SK-N-SH treated with all-trans-retinoic acid at 6 μM for 48 hours (cell line): Measurements from ENCODE around the gene SLC9A7.

Experiments used
- ATAC-seq: fragments of 200-7000 bp; cut with Tn5 transposase; 3 replicates; pipeline ENCODE4 v1.9.1; 2020; ENCODE audit warnings: mild to moderate bottlenecking, moderate library complexity
- ARNTL ChIP-seq: fragments of 450-650 bp; formaldehyde crosslinking; IDR thresholded peaks from 2 replicates; pipeline ENCODE4 v1.5.0; 2020; ENCODE audit warnings: low read depth, mild to moderate bottlenecking, moderate library complexity, borderline replicate concordance
- BACH2 ChIP-seq: fragments of 250-450 bp; sonication (Bioruptor Pico); IDR thresholded peaks from 2 replicates; pipeline ENCODE4 v1.9.0; 2021; ENCODE audit warnings: mild to moderate bottlenecking, borderline replicate concordance
- CREB5 ChIP-seq: fragments of 250-450 bp; sonication (Bioruptor Pico); IDR thresholded peaks from 2 replicates; pipeline ENCODE4 v1.5.1; 2020; ENCODE audit warnings: low read depth, mild to moderate bottlenecking, moderate library complexity
- CSDC2 ChIP-seq: fragments of 250-450 bp; sonication (Bioruptor Pico); IDR thresholded peaks from 2 replicates; pipeline ENCODE4 v1.5.0; 2020; ENCODE audit warnings: mild to moderate bottlenecking, moderate library complexity
- CSRNP3 ChIP-seq: fragments of 250-450 bp; sonication (Bioruptor Pico); IDR thresholded peaks from 2 replicates; pipeline ENCODE4 v1.5.1; 2021; ENCODE audit warnings: mild to moderate bottlenecking, moderate library complexity
- ESRRG ChIP-seq: fragments of 250-450 bp; sonication (Bioruptor Pico); IDR thresholded peaks from 2 replicates; pipeline ENCODE4 v1.6.1; 2021; ENCODE audit warnings: mild to moderate bottlenecking
- GLIS3 ChIP-seq: fragments of 250-450 bp; sonication (Bioruptor Pico); IDR thresholded peaks from 2 replicates; pipeline ENCODE4 v1.5.0; 2020; ENCODE audit warnings: mild to moderate bottlenecking, moderate library complexity
- ISL1 ChIP-seq: fragments of 250-450 bp; sonication (Bioruptor Pico); IDR thresholded peaks from 2 replicates; pipeline ENCODE4 v2.1.2; 2022; ENCODE audit warnings: mild to moderate bottlenecking, moderate library complexity
- OSR1 ChIP-seq: fragments of 250-450 bp; sonication (Bioruptor Pico); IDR thresholded peaks from 2 replicates; pipeline ENCODE4 v1.8.0; 2022; ENCODE audit warnings: moderate library complexity, mild to moderate bottlenecking, inconsistent platforms
- PATZ1 ChIP-seq: fragments of 250-450 bp; sonication (Bioruptor Pico); IDR thresholded peaks from 2 replicates; pipeline ENCODE4 v1.8.0; 2020; ENCODE audit warnings: mild to moderate bottlenecking, moderate library complexity, borderline replicate concordance
- POU6F1 ChIP-seq: fragments of 250-450 bp; sonication (Bioruptor Pico); IDR thresholded peaks from 2 replicates; pipeline ENCODE4 v1.8.0; 2021; ENCODE audit warnings: low read depth, mild to moderate bottlenecking, moderate library complexity, borderline replicate concordance
- RARB ChIP-seq: fragments of 250-450 bp; sonication (Bioruptor Pico); IDR thresholded peaks from 2 replicates; pipeline ENCODE4 v1.8.0; 2021; ENCODE audit warnings: mild to moderate bottlenecking, moderate library complexity
- SNAI2 ChIP-seq: fragments of 250-450 bp; sonication (Bioruptor Pico); IDR thresholded peaks from 2 replicates; pipeline ENCODE4 v1.5.0; 2020; ENCODE audit warnings: mild to moderate bottlenecking, moderate library complexity
- TCF4 ChIP-seq: fragments of 250-450 bp; sonication (Bioruptor Pico); IDR thresholded peaks from 2 replicates; pipeline ENCODE4 v1.8.0; 2021; ENCODE audit warnings: mild to moderate bottlenecking, moderate library complexity, borderline replicate concordance
- TOX ChIP-seq: fragments of 250-450 bp; sonication (Bioruptor Pico); IDR thresholded peaks from 2 replicates; pipeline ENCODE4 v1.8.0; 2021; ENCODE audit warnings: mild to moderate bottlenecking, moderate library complexity, borderline replicate concordance
- ZC3H10 ChIP-seq: fragments of 250-450 bp; sonication (Bioruptor Pico); IDR thresholded peaks from 2 replicates; pipeline ENCODE4 v1.5.1; 2021; ENCODE audit warnings: mild to moderate bottlenecking, moderate library complexity
- ZFP3 ChIP-seq: fragments of 250-450 bp; sonication (Bioruptor Pico); IDR thresholded peaks from 2 replicates; pipeline ENCODE4 v1.5.0; 2020; ENCODE audit warnings: mild to moderate bottlenecking, moderate library complexity
- ZFP30 ChIP-seq: fragments of 450-650 bp; formaldehyde crosslinking; IDR thresholded peaks from 2 replicates; pipeline ENCODE4 v1.5.0; 2022; ENCODE audit warnings: mild to moderate bottlenecking, moderate library complexity
- ZNF565 ChIP-seq: fragments of 450-650 bp; formaldehyde crosslinking; conservative IDR thresholded peaks from 2 replicates; pipeline ENCODE4 v1.5.0; 2020; ENCODE audit warnings: low read depth, mild to moderate bottlenecking, moderate library complexity
- ZNF70 ChIP-seq: fragments of 450-650 bp; formaldehyde crosslinking; IDR thresholded peaks from 2 replicates; pipeline ENCODE4 v1.5.0; 2020; ENCODE audit warnings: mild to moderate bottlenecking, moderate library complexity
- ZNF8 ChIP-seq: fragments of 450-650 bp; formaldehyde crosslinking; IDR thresholded peaks from 2 replicates; pipeline ENCODE4 v1.5.0; 2020; ENCODE audit warnings: mild to moderate bottlenecking, moderate library complexity

SLC9A7 gene

GRCh38 chrX:46576458-46576857, 182.5 kb downstream of the SLC9A7 start (continued):
- TF ChIP-seq POU6F1 (CRISPR knock-in tag), result no peak

GRCh38 chrX:46575991-46576392, 182.9 kb downstream of the SLC9A7 start:
- ATAC-seq, result no peak
- TF ChIP-seq PATZ1 (CRISPR knock-in tag) (no peak), TCF4 (no peak)

- no peak for ATAC-seq
These were observed 183.3 kb downstream of the SLC9A7 start for GRCh38 chrX:46575586-46575985.

GRCh38 chrX:46574774-46575381, 184.0 kb downstream of the SLC9A7 start:
- ATAC-seq, result peak; percentile 4; the same call in 1 of the 3 replicates
- TF ChIP-seq CREB5 (CRISPR knock-in tag), result no peak
- no peak for TF ChIP-seq OSR1 (CRISPR knock-in tag)
- no peak for TF ChIP-seq ESRRG
- no peak for TF ChIP-seq ZFP30 (CRISPR knock-in tag)
- TF ChIP-seq ISL1 (CRISPR knock-in tag), result no peak
- no peak for TF ChIP-seq CSRNP3
- no peak for TF ChIP-seq SNAI2
- no peak for TF ChIP-seq CSDC2 (CRISPR knock-in tag)
- TF ChIP-seq TCF4, result no peak
- no peak for TF ChIP-seq ARNTL (CRISPR knock-in tag)
- TF ChIP-seq PATZ1 (CRISPR knock-in tag), result no peak
- TF ChIP-seq RARB, result no peak
- TF ChIP-seq ZC3H10 (CRISPR knock-in tag), result no peak
- no peak for TF ChIP-seq ZNF565 (CRISPR knock-in tag)

More at GRCh38 chrX:46575586-46575985, 183.3 kb downstream of the SLC9A7 start:
- TF ChIP-seq ISL1 (CRISPR knock-in tag) (no peak), GLIS3 (CRISPR knock-in tag) (no peak), ZFP30 (CRISPR knock-in tag) (no peak), ZNF8 (CRISPR knock-in tag) (no peak), ESRRG (no peak), BACH2 (no peak), ZFP3 (no peak), ZNF70 (CRISPR knock-in tag) (no peak), CSDC2 (CRISPR knock-in tag) (no peak), TOX (CRISPR knock-in tag) (no peak), PATZ1 (CRISPR knock-in tag) (no peak), ZC3H10 (CRISPR knock-in tag) (no peak), CSRNP3 (no peak), SNAI2 (no peak), ZNF565 (CRISPR knock-in tag) (no peak)
- TF ChIP-seq, all 23 proteins: peak for 0
